Aorta (tissue), 5 donors: ENCODE data around the gene ERGIC1. TPM values are rescaled to one million over a fixed set of nuclear protein-coding genes. Genes with fewer than 3 reads are reported as not detected.

Experiments
- ATAC-seq: fragments of 200-7000 bp; cut with Tn5 transposase; one replicate; pipeline ENCODE4 v1.9.1; 2022; ENCODE audit warnings: moderate library complexity; ENCODE audit not compliant: low FRiP score
- DNase-seq, 2 donors: peaks; one replicate each; pipeline ENCODE4 v3.0.0-alpha.2; 2020
- H3K27ac ChIP-seq, 2 donors: one replicate each; pipeline ENCODE4 v1.5.1; 2013; ENCODE audit warnings: low read length in 2 of 2, mild to moderate bottlenecking in 2 of 2, moderate library complexity in 2 of 2, control low read depth in 1 of 2, inconsistent platforms in 1 of 2, low read depth in 1 of 2
- H3K27me3 ChIP-seq, 2 donors: one replicate each; pipeline ENCODE4 v1.6.1; 2013; ENCODE audit warnings: control low read depth in 1 of 2, low read length in 1 of 2, mild to moderate bottlenecking in 1 of 2, moderate library complexity in 1 of 2; ENCODE audit not compliant: insufficient read depth in 2 of 2, control insufficient read depth in 1 of 2
- H3K36me3 ChIP-seq, 2 donors: one replicate each; pipeline ENCODE4 v1.6.1; 2013; ENCODE audit warnings: control low read depth in 1 of 2, low read length in 1 of 2, mild to moderate bottlenecking in 1 of 2; ENCODE audit not compliant: insufficient read depth in 2 of 2, control insufficient read depth in 1 of 2
- H3K4me1 ChIP-seq, 2 donors: one replicate each; pipeline ENCODE4 v1.6.1; 2013; ENCODE audit warnings: low read length in 2 of 2, control low read depth in 1 of 2, mild to moderate bottlenecking in 1 of 2, moderate library complexity in 1 of 2; ENCODE audit not compliant: insufficient read depth in 2 of 2, control insufficient read depth in 1 of 2
- H3K4me3 ChIP-seq, 2 donors: one replicate each; pipeline ENCODE4 v1.5.1; 2013; ENCODE audit warnings: low read length in 2 of 2, control low read depth in 1 of 2, mild to moderate bottlenecking in 1 of 2
- H3K9me3 ChIP-seq: one replicate; pipeline ENCODE4 v1.6.1; 2013; ENCODE audit warnings: mild to moderate bottlenecking, low read length; ENCODE audit not compliant: control insufficient read depth
- WGBS, 2 donors: extraction: QIAGEN DNeasy Blood & Tissue Kit; methylation state at CpG; one replicate each; pipeline ENCODE4 v1.1.7; 2013; 5-methylcytosine and 5-hydroxymethylcytosine counted together
- intact Hi-C, 2 donors: fragments of 100-400 bp; cut with DNase I; formaldehyde crosslinking; loops; one replicate each; pipeline versions ENCODE4 v1.14.2 to v1.15.0; 2022
- polyA plus RNA-seq, 2 donors: library from polyadenylated mRNA; stranded (reverse); fragments of 200-250 nt; gene quantifications; one replicate each; pipeline ENCODE4 v1.2.3, GENCODE V29; 2013
- total RNA-seq, 2 donors: library from RNA; stranded (reverse); fragmentation: NEBNext Ultra II Directional; extraction: Animal tissue kit (Norgen Biotek cat#: 25700); gene quantifications; one replicate each; pipeline ENCODE4 v1.2.1, GENCODE V29; 2021
- donor health status: healthy with polysubstance abuse.
- donor health status: Bipolar disorder and iron deficiency.
- donor health status: DM: no; HTN: no; CAD: no.
- donor health status: DM: no; HTN: no; CAD: no.
- donor health status: DM: yes; HTN: yes; CAD: no.

The ERGIC1 gene
- total and polyA plus RNA-seq, 4 donors = 122 to 170 (median 130) TPM

- Histone ChIP-seq H3K4me1 (no peaks in the 10 kb centered on the region), H3K27ac (peak overlapping the region; percentile 71 to 73), H3K36me3 (no peaks in the 10 kb centered on the region), H3K9me3 (no peaks in the 10 kb centered on the region), H3K4me3 (no peak overlapping the region), H3K27me3 (no peaks in the 10 kb centered on the region)
- intact Hi-C loops = loop anchor here in 1 of 2 donors (2.0 kb wide), 1 partner anchor 20 kb away; the partner anchor contains the start of gene ERGIC1
- ATAC-seq (peak; percentile 49), DNase-seq (peak; percentile 73 to 86)
- 6 to 7% methylated on average over 12 of the region's 12 CpGs for WGBS, 2 donors
These were observed 20.4 kb downstream of the ERGIC1 start for GRCh38 chr5:172854451-172854871.

- ATAC-seq (no peak), DNase-seq (no peak)
- peak overlapping the region; percentile 71 to 89 for H3K27ac ChIP-seq
- 82 to 91% methylated on average over 5 of the region's 5 CpGs for WGBS, 2 donors
- H3K4me1 ChIP-seq = peaks cover 0 to under 1% of the 10 kb centered on the region in 2 donors
- H3K9me3 ChIP-seq = no peaks in the 10 kb centered on the region
- intact Hi-C loops = loop anchor here in 1 of 2 donors (2.0 to 5.0 kb wide), 2 partner anchors 20 to 53 kb away; partner anchors contain the start of gene ERGIC1
- H3K4me3 ChIP-seq = no peak overlapping the region
- H3K36me3 ChIP-seq = no peaks in the 10 kb centered on the region
- no peaks in the 10 kb centered on the region for H3K27me3 ChIP-seq
These were observed 20.9 kb downstream of the ERGIC1 start for GRCh38 chr5:172854971-172855370.

GRCh38 chr5:172855597-172856292, 21.7 kb downstream of the ERGIC1 start:
- Histone ChIP-seq H3K4me3 (no peak overlapping the region), H3K4me1 (peaks cover 0 to 3% of the 10 kb centered on the region in 2 donors), H3K27ac (peak overlapping the region; percentile 71 to 89), H3K27me3 (no peaks in the 10 kb centered on the region), H3K9me3 (no peaks in the 10 kb centered on the region), H3K36me3 (no peaks in the 10 kb centered on the region)
- WGBS, 2 donors = 5 to 15% methylated on average over 18 of the region's 18 CpGs
- intact Hi-C loops = loop anchor here in 1 of 2 donors (2.0 to 5.0 kb wide), 2 partner anchors 21 to 53 kb away; partner anchors contain the start of gene ERGIC1
- DNase-seq (peak; percentile 80 to 90), ATAC-seq (peak; percentile 67)

- no peak for DNase-seq
- Histone ChIP-seq H3K4me3 (no peak overlapping the region), H3K27ac (peak overlapping the region; percentile 71 to 89), H3K9me3 (no peaks in the 10 kb centered on the region), H3K4me1 (peaks cover 0 to 3% of the 10 kb centered on the region in 2 donors), H3K27me3 (no peaks in the 10 kb centered on the region), H3K36me3 (no peaks in the 10 kb centered on the region)
- intact Hi-C loops = loop anchor here in 1 of 2 donors (5.0 kb wide), 1 partner anchor 54 kb away; no protein-coding TSS in a partner anchor
- no peak for ATAC-seq
- WGBS, 2 donors = 91 to 97% methylated on average over 4 of the region's 4 CpGs
These were observed 22.3 kb downstream of the ERGIC1 start for GRCh38 chr5:172856336-172856735.

GRCh38 chr5:172857982-172858381, 23.9 kb downstream of the ERGIC1 start:
- DNase-seq (no peak), ATAC-seq (no peak)
- peak overlapping the region; percentile 94 to 98 for H3K27ac ChIP-seq
- no peaks in the 10 kb centered on the region for H3K9me3 ChIP-seq
- intact Hi-C loops = loop anchor here in 1 of 2 donors (5.0 kb wide), 1 partner anchor 56 kb away; no protein-coding TSS in a partner anchor
- 74 to 79% methylated on average over 7 of the region's 7 CpGs for WGBS, 2 donors
- H3K27me3 ChIP-seq = no peaks in the 10 kb centered on the region
- H3K4me1 ChIP-seq = peaks cover 0 to 8% of the 10 kb centered on the region in 2 donors
- H3K4me3 ChIP-seq = no peak overlapping the region
- H3K36me3 ChIP-seq = no peaks in the 10 kb centered on the region

GRCh38 chr5:172858511-172858989, 24.5 kb downstream of the ERGIC1 start:
- no peak overlapping the region for H3K4me3 ChIP-seq
- DNase-seq (no peak), ATAC-seq (no peak)
- WGBS, 2 donors = 59 to 61% methylated on average over 12 of the region's 12 CpGs
- peaks cover 0 to 8% of the 10 kb centered on the region in 2 donors for H3K4me1 ChIP-seq
- no peaks in the 10 kb centered on the region for H3K9me3 ChIP-seq
- H3K27ac ChIP-seq = peak overlapping the region; percentile 94 to 98
- intact Hi-C loops = loop anchor here in 1 of 2 donors (5.0 kb wide), 1 partner anchor 56 kb away; no protein-coding TSS in a partner anchor
- no peaks in the 10 kb centered on the region for H3K27me3 ChIP-seq
- H3K36me3 ChIP-seq = no peaks in the 10 kb centered on the region

GRCh38 chr5:172858990-172859811, 25.1 kb downstream of the ERGIC1 start:
- DNase-seq (peak; percentile 89 to 93), ATAC-seq (peak; percentile 65)
- intact Hi-C loops = loop anchor here in 1 of 2 donors (5.0 kb wide), 1 partner anchor 57 kb away; no protein-coding TSS in a partner anchor
- H3K27ac ChIP-seq = peak overlapping the region; percentile 94 to 98
- peaks cover 0 to 8% of the 10 kb centered on the region in 2 donors for H3K4me1 ChIP-seq
- no peaks in the 10 kb centered on the region for H3K9me3 ChIP-seq
- no peaks in the 10 kb centered on the region for H3K36me3 ChIP-seq
- no peaks in the 10 kb centered on the region for H3K27me3 ChIP-seq
- no peak overlapping the region for H3K4me3 ChIP-seq
- WGBS, 2 donors = 10 to 12% methylated on average over 15 of the region's 15 CpGs

- WGBS, 2 donors = 67 to 69% methylated on average over 4 of the region's 4 CpGs
- no peak overlapping the region for H3K4me3 ChIP-seq
- ATAC-seq (no peak), DNase-seq (no peak)
- peaks cover 0 to 8% of the 10 kb centered on the region in 2 donors for H3K4me1 ChIP-seq
- no peaks in the 10 kb centered on the region for H3K27me3 ChIP-seq
- H3K36me3 ChIP-seq = no peaks in the 10 kb centered on the region
- intact Hi-C loops = loop anchor here (2.0 to 5.0 kb wide), 2 partner anchors 58 to 87 kb away; no protein-coding TSS in a partner anchor
- H3K9me3 ChIP-seq = no peaks in the 10 kb centered on the region
- H3K27ac ChIP-seq = peak overlapping the region; percentile 79 to 99
These were observed 25.9 kb downstream of the ERGIC1 start for GRCh38 chr5:172859966-172860365.
